Ectodermal cell (in vitro differentiated cells): ENCODE results near the gene MAP3K6.

Experiments used
- H3K27ac ChIP-seq: 2 replicates; pipeline ENCODE4 v1.7.0; 2013; ENCODE audit warnings: mild to moderate bottlenecking, low read depth, low read length; ENCODE audit not compliant: insufficient read depth, poor library complexity, severe bottlenecking
- H3K27me3 ChIP-seq: 2 replicates; pipeline ENCODE4 v1.7.0; 2013; ENCODE audit warnings: mild to moderate bottlenecking, low read length; ENCODE audit not compliant: insufficient read depth, control insufficient read depth, poor library complexity, severe bottlenecking
- H3K36me3 ChIP-seq: one replicate; pipeline ENCODE4 v1.7.0; 2013; ENCODE audit warnings: low read length; ENCODE audit not compliant: control insufficient read depth, insufficient read depth
- H3K4me1 ChIP-seq: one replicate; pipeline ENCODE4 v1.7.0; 2013; ENCODE audit warnings: low read length; ENCODE audit not compliant: control insufficient read depth, insufficient read depth
- H3K4me3 ChIP-seq: 2 replicates; pipeline ENCODE4 v1.7.0; 2013; ENCODE audit warnings: low read depth, low read length, control low read depth; ENCODE audit not compliant: insufficient read depth
- H3K9me3 ChIP-seq: 2 replicates; pipeline ENCODE4 v1.7.0; 2013; ENCODE audit warnings: mild to moderate bottlenecking, low read length, moderate library complexity; ENCODE audit not compliant: control insufficient read depth
- WGBS, 2 experiments: methylation state at CpG; one replicate each; pipeline ENCODE4 v1.1.7; 2013; ENCODE audit warnings: missing lambda C conversion rate in 2 of 2; 5-methylcytosine and 5-hydroxymethylcytosine counted together

MAP3K6 gene

DNA sequence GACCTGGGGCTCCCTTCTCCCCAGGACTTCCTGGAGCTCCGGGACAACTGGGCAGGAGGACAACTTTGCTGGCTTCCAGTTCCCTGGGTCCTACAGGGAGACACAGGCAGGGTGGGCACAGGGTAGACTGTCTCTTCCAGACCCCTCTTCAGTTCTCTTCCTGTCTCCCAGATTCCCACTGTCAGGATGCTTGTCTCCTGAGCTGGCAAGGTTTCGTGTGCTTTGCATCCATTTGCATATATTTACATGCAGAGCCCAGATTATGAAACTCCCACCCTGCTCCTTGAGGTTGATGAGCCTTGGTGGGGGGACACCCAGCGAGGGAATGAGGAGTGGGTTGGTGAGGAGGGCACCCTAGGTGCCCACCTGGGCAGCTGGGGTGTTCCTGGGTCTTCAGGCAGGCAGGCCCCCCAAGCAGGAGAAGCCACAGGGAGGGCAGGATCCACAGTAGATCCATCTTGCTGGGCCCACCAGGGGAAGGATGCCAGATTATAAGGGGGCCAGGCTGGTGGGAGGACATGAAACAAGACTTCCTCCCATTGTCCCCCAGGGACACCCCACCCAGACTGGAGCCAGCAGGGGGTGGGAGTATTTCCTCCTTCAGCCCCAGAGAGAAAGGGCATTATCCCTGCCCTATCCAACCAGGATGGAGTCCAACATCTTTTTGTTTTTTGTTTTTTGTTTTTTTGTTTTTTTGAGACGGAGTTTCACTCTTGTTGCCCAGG lies 7.8 kb upstream of the MAP3K6 start, which contains the start of gene FCN3:
FCN3 (minus strand) TSS at position 463 of the 725 bp plus-strand sequence; CDS start at position 457, 6 bp downstream.
- Histone ChIP-seq H3K36me3 (no peaks in the 10 kb centered on the region), H3K27me3 (no peaks in the 10 kb centered on the region), H3K4me1 (peaks cover 6% of the 10 kb centered on the region), H3K9me3 (no peaks in the 10 kb centered on the region), H3K4me3 (no peak within 1 kb of the TSS), H3K27ac (no peak within 1 kb of the TSS)
- WGBS, 2 experiments: 76 to 83% methylated on average over 4 of the region's 4 CpGs

DNA sequence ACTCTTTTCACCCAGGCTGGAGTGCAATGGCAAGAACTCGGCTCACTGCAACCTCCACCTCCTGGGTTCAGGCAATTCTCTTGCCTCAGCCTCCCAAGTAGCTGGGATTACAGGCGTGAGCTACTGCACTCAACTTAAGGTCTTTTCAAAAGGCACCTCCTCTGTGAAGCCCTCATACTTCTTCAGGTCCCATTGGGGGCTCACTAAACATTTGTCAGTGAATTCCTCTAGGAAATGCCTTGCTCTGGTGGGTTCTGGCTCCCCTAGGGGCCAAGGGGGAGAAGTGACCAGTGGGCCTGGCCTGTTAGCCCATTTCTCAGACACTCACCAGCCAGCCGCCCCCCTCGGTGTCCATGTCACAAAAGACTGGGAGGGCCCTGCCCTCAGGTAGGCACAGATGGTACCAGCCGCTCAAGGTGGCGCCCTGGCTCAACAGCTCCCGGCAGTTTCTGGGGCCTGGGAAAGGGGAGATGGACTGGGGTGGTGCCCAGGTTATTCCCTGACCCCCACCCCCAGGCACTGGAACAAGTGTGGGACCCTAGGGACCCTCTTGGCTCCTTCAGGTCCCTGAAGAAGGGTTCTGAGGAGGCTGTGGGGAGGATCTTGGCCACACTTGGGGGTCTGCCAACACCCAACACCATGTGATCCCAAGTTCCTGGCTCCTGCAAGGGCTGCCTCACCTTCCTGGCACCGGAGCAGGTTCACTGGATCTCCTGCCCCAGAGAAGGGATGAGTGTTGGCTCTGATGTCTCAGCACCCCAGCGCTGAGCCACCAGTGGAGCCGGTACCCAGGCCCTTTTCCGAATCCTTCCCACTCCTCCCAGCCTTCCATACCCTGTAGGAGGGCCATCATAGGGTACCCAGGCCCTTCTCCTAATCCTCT lies 6.3 kb upstream of the MAP3K6 start:
- H3K9me3 ChIP-seq: no peaks in the 10 kb centered on the region
- 90% methylated on average over 11 of the region's 11 CpGs for WGBS, 2 experiments
- H3K27me3 ChIP-seq: no peaks in the 10 kb centered on the region
- no peak overlapping the region for H3K4me3 ChIP-seq
- H3K4me1 ChIP-seq: no peaks in the 10 kb centered on the region
- H3K27ac ChIP-seq: no peak overlapping the region
- H3K36me3 ChIP-seq: no peaks in the 10 kb centered on the region

- peaks cover 7% of the 10 kb centered on the region for H3K4me1 ChIP-seq
- no peaks in the 10 kb centered on the region for H3K9me3 ChIP-seq
- no peak overlapping the region for H3K27ac ChIP-seq
- H3K27me3 ChIP-seq: no peaks in the 10 kb centered on the region
- 89 to 92% methylated on average over 19 of the region's 19 CpGs for WGBS, 2 experiments
- H3K4me3 ChIP-seq: no peak overlapping the region
- no peaks in the 10 kb centered on the region for H3K36me3 ChIP-seq
These were observed 5.5 kb upstream of the MAP3K6 start for GRCh38 chr1:27372022-27372807.

GRCh38 chr1:27368869-27369582 lies 2.3 kb upstream of the MAP3K6 start:
- WGBS, 2 experiments: 87% methylated on average over 13 of the region's 13 CpGs
- Histone ChIP-seq H3K4me1 (peaks cover 25% of the 10 kb centered on the region), H3K27me3 (no peaks in the 10 kb centered on the region)

DNA sequence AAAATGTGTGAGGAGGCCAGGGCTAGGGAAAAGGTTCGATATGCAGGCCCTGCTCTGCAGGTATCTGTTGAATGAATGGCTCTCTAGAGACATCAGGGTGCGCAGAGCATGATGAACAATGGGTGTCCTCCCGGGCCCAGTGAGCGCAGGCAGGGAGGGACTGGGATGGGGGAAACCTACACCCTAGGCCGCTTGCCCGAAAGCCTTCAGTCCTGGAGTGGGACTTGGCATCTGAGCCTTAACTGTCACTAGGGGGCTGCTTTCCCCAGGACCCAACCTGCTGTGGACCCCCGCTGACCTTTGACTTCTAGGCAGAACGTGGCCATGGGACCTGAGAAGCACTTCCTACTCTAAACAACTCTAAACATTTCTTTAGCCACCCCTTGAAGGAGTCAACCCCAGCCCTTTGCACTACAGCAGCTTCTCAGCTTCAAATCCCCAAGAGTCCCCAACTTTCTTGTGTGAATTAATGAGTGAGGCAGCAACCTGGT lies 444 bp upstream of the MAP3K6 start:
- H3K27ac ChIP-seq: peak overlapping the region; percentile 93
- H3K4me1 ChIP-seq: peaks cover 32% of the 10 kb centered on the region
- WGBS, 2 experiments: 25 to 29% methylated on average over 8 of the region's 8 CpGs
- H3K9me3 ChIP-seq: no peaks in the 10 kb centered on the region
- H3K4me3 ChIP-seq: peak overlapping the region; percentile 60
- no peaks in the 10 kb centered on the region for H3K27me3 ChIP-seq
- H3K36me3 ChIP-seq: no peaks in the 10 kb centered on the region

More at GRCh38 chr1:27368869-27369582, 2.3 kb upstream of the MAP3K6 start:
- Histone ChIP-seq H3K9me3 (no peaks in the 10 kb centered on the region), H3K36me3 (no peaks in the 10 kb centered on the region), H3K4me3 (no peak overlapping the region), H3K27ac (no peak overlapping the region)

GRCh38 chr1:27366113-27366410 lies 699 bp downstream of the MAP3K6 start:
- WGBS, 2 experiments: 0% methylated on average over 30 of the region's 30 CpGs
- peak overlapping the region; percentile 93 for H3K27ac ChIP-seq
- H3K4me3 ChIP-seq: peak overlapping the region; percentile 60
- H3K36me3 ChIP-seq: no peaks in the 10 kb centered on the region
- peaks cover 7% of the 10 kb centered on the region for H3K27me3 ChIP-seq
- H3K9me3 ChIP-seq: no peaks in the 10 kb centered on the region
- H3K4me1 ChIP-seq: peaks cover 33% of the 10 kb centered on the region

DNA sequence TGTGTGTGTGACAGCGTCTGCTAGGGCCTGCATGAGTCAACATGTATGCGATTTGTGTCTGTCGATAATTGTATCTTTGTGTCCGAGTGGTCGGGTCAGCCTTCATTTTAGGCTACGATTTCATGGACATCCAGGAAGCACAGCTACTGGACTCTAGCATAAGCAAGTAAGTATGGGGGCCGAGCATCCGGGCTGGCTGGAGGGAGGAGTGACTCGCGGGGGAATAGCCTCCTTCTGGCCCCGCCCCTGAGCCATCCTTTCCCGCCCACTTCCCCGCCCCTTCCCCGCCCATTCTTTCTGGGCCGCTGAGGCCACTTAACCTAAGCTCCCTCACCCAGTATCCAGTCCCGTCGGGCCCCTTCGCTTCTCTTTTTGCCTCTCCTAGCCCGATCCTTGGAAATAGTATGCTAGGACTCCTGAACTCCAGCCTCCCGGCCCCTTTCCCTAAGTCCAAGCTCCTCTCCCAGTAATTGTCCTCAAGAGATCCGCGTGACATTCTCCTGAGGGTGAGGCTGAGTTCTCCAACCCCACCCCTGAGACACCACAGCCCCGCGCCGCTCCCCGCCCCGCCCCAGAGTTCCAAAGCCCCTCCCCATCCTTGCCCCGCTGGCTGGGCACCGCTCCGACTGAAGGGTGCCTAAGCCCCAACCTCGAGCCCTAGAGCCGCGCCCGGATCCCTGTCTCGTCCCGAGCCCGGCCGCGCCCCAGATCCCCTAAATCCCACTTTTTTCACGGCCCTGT lies 1.2 kb downstream of the MAP3K6 start:
- H3K9me3 ChIP-seq: no peaks in the 10 kb centered on the region
- H3K4me3 ChIP-seq: peak overlapping the region; percentile 60
- H3K36me3 ChIP-seq: no peaks in the 10 kb centered on the region
- peaks cover 36% of the 10 kb centered on the region for H3K4me1 ChIP-seq
- peaks cover 13% of the 10 kb centered on the region for H3K27me3 ChIP-seq
- H3K27ac ChIP-seq: peak overlapping the region; percentile 93
- WGBS, 2 experiments: 8 to 9% methylated on average over 39 to 40 of the region's 40 CpGs

- WGBS, 2 experiments: 73 to 74% methylated on average over 11 of the region's 11 CpGs
- peak overlapping the region; percentile 80 for H3K27ac ChIP-seq
- H3K4me3 ChIP-seq: peak overlapping the region; percentile 7
- peaks cover 36% of the 10 kb centered on the region for H3K4me1 ChIP-seq
- H3K36me3 ChIP-seq: no peaks in the 10 kb centered on the region
- no peaks in the 10 kb centered on the region for H3K9me3 ChIP-seq
- peaks cover 20% of the 10 kb centered on the region for H3K27me3 ChIP-seq
These were observed 1.9 kb downstream of the MAP3K6 start for GRCh38 chr1:27364696-27365371.
